Mucosa of descending colon (tissue), 3 donors: ENCODE measurements around the gene SHOC1. TPM values are rescaled to one million over a fixed set of nuclear protein-coding genes. Genes with fewer than 3 reads are reported as not detected.

Source experiments
- ATAC-seq: fragments of 200-7000 bp; cut with Tn5 transposase; one replicate; pipeline ENCODE4 v1.9.1; 2020; ENCODE audit warnings: mild to moderate bottlenecking, moderate library complexity
- DNase-seq, 3 donors: peaks; one replicate each; pipeline ENCODE4 v3.0.0-alpha.2; 2020
- H3K36me3 ChIP-seq: fragments of 200-600 bp; one replicate; pipeline ENCODE4 v1.8.0; 2021; ENCODE audit warnings: low read depth, mild to moderate bottlenecking
- H3K4me1 ChIP-seq: fragments of 200-600 bp; one replicate; pipeline ENCODE4 v1.8.0; 2021; ENCODE audit warnings: low read depth, mild to moderate bottlenecking
- H3K4me3 ChIP-seq: fragments of 200-600 bp; one replicate; pipeline ENCODE4 v1.8.0; 2021; ENCODE audit warnings: mild to moderate bottlenecking
- H3K9me3 ChIP-seq: fragments of 200-600 bp; one replicate; pipeline ENCODE4 v1.8.0; 2021; ENCODE audit warnings: mild to moderate bottlenecking
- intact Hi-C, 2 donors: fragments of 100-400 bp; cut with DNase I in 1 of 2; cut with micrococcal nuclease in 1 of 2; formaldehyde crosslinking; loops; one replicate each; pipeline versions ENCODE4 v1.11.0 to v1.11.1; 2022; cut with DNase I, micrococcal nuclease
- total RNA-seq, 3 donors: library from RNA; stranded (reverse); fragmentation: NEBNext Ultra II Directional in 2 of 3; extraction: Animal tissue kit (Norgen Biotek cat#: 25700) in 2 of 3; gene quantifications; one replicate each; pipeline versions ENCODE4 v1.2.1 to v1.2.4, GENCODE V29; 2021 to 2023
- TF ChIP-seq, protein P1 (sequence below): fragments of 200-600 bp; IDR thresholded peaks from one replicate; pipeline ENCODE4 v1.8.0; 2022; ENCODE audit warnings: antibody characterized with exemption, mild to moderate bottlenecking
- donor health status: DM: no; HTN: no; CAD: no; lungs with moderate emphysema.
- donor health status: DM: no; HTN: no; CAD: no.
- donor health status: DM: no; HTN: yes; CAD: no.

SHOC1 gene
- total RNA-seq, 3 donors from 2014 or later, result not detected

GRCh38 chr9:111805830-111806241 lies 11.1 kb upstream of the SHOC1 start:
- no peak for DNase-seq
- no peak overlapping the region for H3K4me3 ChIP-seq
- TF ChIP-seq, protein P1, sequence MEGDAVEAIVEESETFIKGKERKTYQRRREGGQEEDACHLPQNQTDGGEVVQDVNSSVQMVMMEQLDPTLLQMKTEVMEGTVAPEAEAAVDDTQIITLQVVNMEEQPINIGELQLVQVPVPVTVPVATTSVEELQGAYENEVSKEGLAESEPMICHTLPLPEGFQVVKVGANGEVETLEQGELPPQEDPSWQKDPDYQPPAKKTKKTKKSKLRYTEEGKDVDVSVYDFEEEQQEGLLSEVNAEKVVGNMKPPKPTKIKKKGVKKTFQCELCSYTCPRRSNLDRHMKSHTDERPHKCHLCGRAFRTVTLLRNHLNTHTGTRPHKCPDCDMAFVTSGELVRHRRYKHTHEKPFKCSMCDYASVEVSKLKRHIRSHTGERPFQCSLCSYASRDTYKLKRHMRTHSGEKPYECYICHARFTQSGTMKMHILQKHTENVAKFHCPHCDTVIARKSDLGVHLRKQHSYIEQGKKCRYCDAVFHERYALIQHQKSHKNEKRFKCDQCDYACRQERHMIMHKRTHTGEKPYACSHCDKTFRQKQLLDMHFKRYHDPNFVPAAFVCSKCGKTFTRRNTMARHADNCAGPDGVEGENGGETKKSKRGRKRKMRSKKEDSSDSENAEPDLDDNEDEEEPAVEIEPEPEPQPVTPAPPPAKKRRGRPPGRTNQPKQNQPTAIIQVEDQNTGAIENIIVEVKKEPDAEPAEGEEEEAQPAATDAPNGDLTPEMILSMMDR, result no peak
- no peaks in the 10 kb centered on the region for H3K36me3 ChIP-seq
- intact Hi-C loops, result no loop called here
- no peaks in the 10 kb centered on the region for H3K4me1 ChIP-seq
- H3K9me3 ChIP-seq, result no peaks in the 10 kb centered on the region
- peak; percentile 67 for ATAC-seq

DNA sequence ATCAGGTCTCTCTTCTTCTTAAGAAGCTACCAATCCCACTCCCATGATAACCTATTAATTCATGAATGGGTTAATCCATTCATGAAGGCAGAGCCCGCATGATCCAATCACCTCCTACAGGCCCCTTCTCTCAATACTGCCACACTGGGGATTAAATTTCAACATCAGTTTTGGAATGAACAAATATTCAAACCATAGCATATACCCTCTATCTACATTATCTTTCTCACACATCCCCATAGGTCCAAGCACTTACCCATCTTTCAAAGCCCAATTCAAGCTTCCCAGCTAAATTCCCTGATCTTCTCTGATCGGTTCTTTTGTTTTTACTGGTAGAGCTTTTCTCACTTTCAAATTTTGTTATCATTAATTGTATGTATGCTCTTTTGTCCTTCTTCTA lies 10.5 kb upstream of the SHOC1 start:
- intact Hi-C loops, result no loop called here
- Histone ChIP-seq H3K4me3 (no peak overlapping the region), H3K9me3 (no peaks in the 10 kb centered on the region), H3K36me3 (no peaks in the 10 kb centered on the region), H3K4me1 (no peaks in the 10 kb centered on the region)
- ATAC-seq (no peak), DNase-seq (no peak)
- TF ChIP-seq, protein P1, result no peak

GRCh38 chr9:111804636-111805035 lies 9.9 kb upstream of the SHOC1 start:
- intact Hi-C loops, result no loop called here
- Histone ChIP-seq H3K4me3 (no peak overlapping the region), H3K36me3 (no peaks in the 10 kb centered on the region), H3K4me1 (no peaks in the 10 kb centered on the region), H3K9me3 (no peaks in the 10 kb centered on the region)
- TF ChIP-seq, protein P1, result no peak
- no peak for ATAC-seq
- DNase-seq, result no peak

DNA sequence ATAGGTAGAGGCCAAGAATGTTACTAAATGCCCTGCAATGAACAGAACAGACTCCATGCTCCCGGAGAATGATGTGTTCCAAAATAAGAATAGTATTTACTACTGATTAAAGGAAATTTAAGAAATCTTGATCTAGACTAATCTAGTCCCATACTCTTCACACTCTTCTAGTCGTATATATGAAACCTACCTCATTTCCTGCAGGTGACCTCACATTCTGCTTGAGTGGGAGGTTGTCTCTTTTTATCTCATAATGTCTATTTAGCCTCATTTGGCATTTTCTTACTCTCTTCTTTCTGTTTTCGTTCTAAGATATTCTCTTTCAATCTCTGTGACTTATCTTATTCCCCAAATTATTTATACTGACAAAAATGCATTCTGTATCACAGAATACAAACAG lies 9.2 kb upstream of the SHOC1 start:
- intact Hi-C loops, result no loop called here
- Histone ChIP-seq H3K9me3 (no peaks in the 10 kb centered on the region), H3K36me3 (no peaks in the 10 kb centered on the region), H3K4me3 (no peak overlapping the region), H3K4me1 (no peaks in the 10 kb centered on the region)
- no peak for DNase-seq
- ATAC-seq, result no peak
- TF ChIP-seq, protein P1, result no peak

GRCh38 chr9:111799915-111800526 lies 5.3 kb upstream of the SHOC1 start:
- intact Hi-C loops, result no loop called here
- Histone ChIP-seq H3K4me1 (no peaks in the 10 kb centered on the region), H3K36me3 (no peaks in the 10 kb centered on the region), H3K9me3 (no peaks in the 10 kb centered on the region), H3K4me3 (no peak overlapping the region)
- TF ChIP-seq, protein P1, result no peak
- DNase-seq (no peak), ATAC-seq (no peak)

DNA sequence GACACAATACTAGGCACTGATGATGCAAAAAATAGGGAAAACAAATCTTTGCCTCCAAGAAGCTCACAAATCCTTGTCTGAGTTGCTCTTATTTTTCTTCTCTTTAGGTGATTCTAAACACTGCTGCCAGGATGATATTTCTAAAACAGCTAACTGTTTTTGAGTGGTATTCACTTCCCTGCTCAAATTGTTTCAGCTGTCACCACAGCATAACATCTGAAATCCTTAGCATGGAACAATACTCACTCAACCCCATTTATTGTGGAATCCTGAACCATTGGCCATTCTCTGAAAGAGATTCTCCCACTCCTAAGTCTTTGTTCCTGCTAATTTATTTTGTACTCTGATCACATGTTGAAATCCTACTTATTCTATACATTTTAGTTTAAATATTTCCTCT lies 4.8 kb upstream of the SHOC1 start:
- ATAC-seq (no peak), DNase-seq (no peak)
- H3K36me3 ChIP-seq, result no peaks in the 10 kb centered on the region
- intact Hi-C loops, result no loop called here
- H3K4me1 ChIP-seq, result no peaks in the 10 kb centered on the region
- H3K4me3 ChIP-seq, result no peak overlapping the region
- no peaks in the 10 kb centered on the region for H3K9me3 ChIP-seq
- TF ChIP-seq, protein P1, result no peak
